HCT116 (cell line): ENCODE data around the gene ZNF225.

Source experiments
- CEBPB ChIP-seq: IDR thresholded peaks from 2 replicates; pipeline ENCODE4 v1.6.1; 2012; ENCODE audit warnings: low read depth
- CTCF ChIP-seq, 3 experiments: fragments of 200-600 bp in 1 of 3; sonication (generic) in 1 of 3; IDR thresholded peaks in 2 of 3; conservative IDR thresholded peaks in 1 of 3; 2 replicates each; pipeline ENCODE4 v1.5.1; 2012 to 2017; ENCODE audit warnings: low read depth in 2 of 3, low read length in 2 of 3, antibody characterized with exemption in 1 of 3, borderline replicate concordance in 1 of 3, control low read depth in 1 of 3, mild to moderate bottlenecking in 1 of 3, mixed read lengths in 1 of 3, mixed run types in 1 of 3, moderate library complexity in 1 of 3; ENCODE audit not compliant: insufficient read depth in 1 of 3
- ELF1 ChIP-seq: IDR thresholded peaks from 2 replicates; pipeline ENCODE4 v1.6.1; 2012; ENCODE audit warnings: low read depth, borderline replicate concordance
- EZH2 ChIP-seq: fragments of 200-600 bp; sonication (generic); IDR thresholded peaks from 2 replicates; pipeline ENCODE4 v1.6.1; 2017; ENCODE audit warnings: antibody characterized with exemption, mixed run types
- MAX ChIP-seq: IDR thresholded peaks from 2 replicates; pipeline ENCODE4 v1.6.1; 2012
- POLR2A ChIP-seq: IDR thresholded peaks from 2 replicates; pipeline ENCODE4 v1.7.0; 2011; ENCODE audit warnings: borderline replicate concordance; ENCODE audit not compliant: insufficient read depth, insufficient read length; ENCODE audit errors: extremely low read depth
- RAD21 ChIP-seq: IDR thresholded peaks from 2 replicates; pipeline ENCODE4 v1.6.1; 2012; ENCODE audit warnings: low read depth, mild to moderate bottlenecking
- YY1 ChIP-seq: IDR thresholded peaks from 2 replicates; pipeline ENCODE4 v1.6.1; 2011; ENCODE audit warnings: low read length, low read depth, moderate library complexity, mild to moderate bottlenecking; ENCODE audit not compliant: insufficient replicate concordance; ENCODE audit errors: extremely low read depth
- ZNF274 ChIP-seq: fragments of 200-500 bp; sonication (Bioruptor generic); IDR thresholded peaks from 2 replicates; pipeline ENCODE4 v1.6.1; 2014; ENCODE audit warnings: mild to moderate bottlenecking, low read depth, low read length, inconsistent platforms

- TF ChIP-seq CTCF (IDR thresholded peaks at IDR 0.05 in 2 of 3, conservative IDR thresholded peaks at IDR 0.05 in 1 of 3; ENCODE audit: borderline replicate concordance in 1 of 3, insufficient read depth in 1 of 3, low read depth in 2 of 3, low read length in 2 of 3) (no peak), EZH2 (no peak), POLR2A (no peak), CEBPB (no peak), RAD21 (no peak), MAX (no peak), ZNF274 (no peak), YY1 (no peak), ELF1 (no peak)
Observed at GRCh38 chr19:44109458-44109857, 3.7 kb upstream of the ZNF225 start.
